ENCODE results near the gene GFER. TPM values are rescaled to one million over a fixed set of nuclear protein-coding genes. Genes with fewer than 3 reads are reported as not detected.

The GFER gene
- total RNA-seq, 1 experiment from 2014 or later: 58.5 TPM

DNA sequence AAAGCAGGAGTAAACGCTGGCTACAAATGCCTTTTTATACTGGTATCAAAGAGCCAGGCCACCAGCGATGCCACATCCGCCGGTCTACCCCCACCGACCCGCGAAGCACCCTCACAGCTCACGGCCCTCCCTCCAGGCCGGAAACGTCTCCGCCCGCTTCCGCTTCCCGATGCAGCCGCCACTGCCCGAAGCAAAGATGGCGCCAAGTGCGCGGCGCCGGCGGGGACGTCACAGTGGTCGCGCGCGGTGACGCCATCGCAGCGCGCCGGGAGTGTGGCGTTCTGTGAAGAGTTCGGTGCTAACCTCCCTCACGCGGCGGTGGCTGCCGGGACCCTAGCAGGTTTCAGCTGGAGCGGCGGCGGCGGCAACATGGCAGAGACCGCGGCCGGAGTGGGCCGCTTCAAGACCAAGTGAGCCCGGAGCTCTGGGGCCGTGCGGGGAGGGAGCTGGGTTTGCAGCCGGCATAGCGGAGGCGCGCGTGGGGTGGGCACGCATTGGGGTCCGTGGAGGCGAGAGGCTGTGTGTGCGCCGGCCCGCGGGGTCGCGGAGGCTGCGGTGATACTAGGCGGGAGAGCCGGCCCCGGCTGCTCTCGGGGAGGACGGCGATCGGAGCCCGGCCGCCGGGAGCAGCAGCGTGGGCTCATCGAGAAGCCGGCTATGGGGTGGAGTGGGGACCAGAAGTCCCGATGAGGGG, 12.1 kb upstream of the GFER start, which contains the start of gene TBL3 (continued):
- TF ChIP-seq, protein P1, sequence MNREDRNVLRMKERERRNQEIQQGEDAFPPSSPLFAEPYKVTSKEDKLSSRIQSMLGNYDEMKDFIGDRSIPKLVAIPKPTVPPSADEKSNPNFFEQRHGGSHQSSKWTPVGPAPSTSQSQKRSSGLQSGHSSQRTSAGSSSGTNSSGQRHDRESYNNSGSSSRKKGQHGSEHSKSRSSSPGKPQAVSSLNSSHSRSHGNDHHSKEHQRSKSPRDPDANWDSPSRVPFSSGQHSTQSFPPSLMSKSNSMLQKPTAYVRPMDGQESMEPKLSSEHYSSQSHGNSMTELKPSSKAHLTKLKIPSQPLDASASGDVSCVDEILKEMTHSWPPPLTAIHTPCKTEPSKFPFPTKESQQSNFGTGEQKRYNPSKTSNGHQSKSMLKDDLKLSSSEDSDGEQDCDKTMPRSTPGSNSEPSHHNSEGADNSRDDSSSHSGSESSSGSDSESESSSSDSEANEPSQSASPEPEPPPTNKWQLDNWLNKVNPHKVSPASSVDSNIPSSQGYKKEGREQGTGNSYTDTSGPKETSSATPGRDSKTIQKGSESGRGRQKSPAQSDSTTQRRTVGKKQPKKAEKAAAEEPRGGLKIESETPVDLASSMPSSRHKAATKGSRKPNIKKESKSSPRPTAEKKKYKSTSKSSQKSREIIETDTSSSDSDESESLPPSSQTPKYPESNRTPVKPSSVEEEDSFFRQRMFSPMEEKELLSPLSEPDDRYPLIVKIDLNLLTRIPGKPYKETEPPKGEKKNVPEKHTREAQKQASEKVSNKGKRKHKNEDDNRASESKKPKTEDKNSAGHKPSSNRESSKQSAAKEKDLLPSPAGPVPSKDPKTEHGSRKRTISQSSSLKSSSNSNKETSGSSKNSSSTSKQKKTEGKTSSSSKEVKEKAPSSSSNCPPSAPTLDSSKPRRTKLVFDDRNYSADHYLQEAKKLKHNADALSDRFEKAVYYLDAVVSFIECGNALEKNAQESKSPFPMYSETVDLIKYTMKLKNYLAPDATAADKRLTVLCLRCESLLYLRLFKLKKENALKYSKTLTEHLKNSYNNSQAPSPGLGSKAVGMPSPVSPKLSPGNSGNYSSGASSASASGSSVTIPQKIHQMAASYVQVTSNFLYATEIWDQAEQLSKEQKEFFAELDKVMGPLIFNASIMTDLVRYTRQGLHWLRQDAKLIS (CRISPR knock-in tag; IDR thresholded peaks at IDR 0.05; ENCODE audit: borderline replicate concordance): no peak
- TF ChIP-seq NFYB (CRISPR knock-in tag; conservative IDR thresholded peaks at IDR 0.05; ENCODE audit: low read depth) (peak; percentile 22; the same call in 1 of the 2 replicates), FOXK1 (CRISPR knock-in tag; IDR thresholded peaks at IDR 0.05) (peak; percentile 99), CBFB (CRISPR knock-in tag; IDR thresholded peaks at IDR 0.05; ENCODE audit: low read depth) (peak; percentile 99), ZNF138 (CRISPR knock-in tag; conservative IDR thresholded peaks at IDR 0.05) (no peak)
- TF ChIP-seq, protein P2, sequence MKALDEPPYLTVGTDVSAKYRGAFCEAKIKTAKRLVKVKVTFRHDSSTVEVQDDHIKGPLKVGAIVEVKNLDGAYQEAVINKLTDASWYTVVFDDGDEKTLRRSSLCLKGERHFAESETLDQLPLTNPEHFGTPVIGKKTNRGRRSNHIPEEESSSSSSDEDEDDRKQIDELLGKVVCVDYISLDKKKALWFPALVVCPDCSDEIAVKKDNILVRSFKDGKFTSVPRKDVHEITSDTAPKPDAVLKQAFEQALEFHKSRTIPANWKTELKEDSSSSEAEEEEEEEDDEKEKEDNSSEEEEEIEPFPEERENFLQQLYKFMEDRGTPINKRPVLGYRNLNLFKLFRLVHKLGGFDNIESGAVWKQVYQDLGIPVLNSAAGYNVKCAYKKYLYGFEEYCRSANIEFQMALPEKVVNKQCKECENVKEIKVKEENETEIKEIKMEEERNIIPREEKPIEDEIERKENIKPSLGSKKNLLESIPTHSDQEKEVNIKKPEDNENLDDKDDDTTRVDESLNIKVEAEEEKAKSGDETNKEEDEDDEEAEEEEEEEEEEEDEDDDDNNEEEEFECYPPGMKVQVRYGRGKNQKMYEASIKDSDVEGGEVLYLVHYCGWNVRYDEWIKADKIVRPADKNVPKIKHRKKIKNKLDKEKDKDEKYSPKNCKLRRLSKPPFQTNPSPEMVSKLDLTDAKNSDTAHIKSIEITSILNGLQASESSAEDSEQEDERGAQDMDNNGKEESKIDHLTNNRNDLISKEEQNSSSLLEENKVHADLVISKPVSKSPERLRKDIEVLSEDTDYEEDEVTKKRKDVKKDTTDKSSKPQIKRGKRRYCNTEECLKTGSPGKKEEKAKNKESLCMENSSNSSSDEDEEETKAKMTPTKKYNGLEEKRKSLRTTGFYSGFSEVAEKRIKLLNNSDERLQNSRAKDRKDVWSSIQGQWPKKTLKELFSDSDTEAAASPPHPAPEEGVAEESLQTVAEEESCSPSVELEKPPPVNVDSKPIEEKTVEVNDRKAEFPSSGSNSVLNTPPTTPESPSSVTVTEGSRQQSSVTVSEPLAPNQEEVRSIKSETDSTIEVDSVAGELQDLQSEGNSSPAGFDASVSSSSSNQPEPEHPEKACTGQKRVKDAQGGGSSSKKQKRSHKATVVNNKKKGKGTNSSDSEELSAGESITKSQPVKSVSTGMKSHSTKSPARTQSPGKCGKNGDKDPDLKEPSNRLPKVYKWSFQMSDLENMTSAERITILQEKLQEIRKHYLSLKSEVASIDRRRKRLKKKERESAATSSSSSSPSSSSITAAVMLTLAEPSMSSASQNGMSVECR (CRISPR knock-in tag; IDR thresholded peaks at IDR 0.05; ENCODE audit: borderline replicate concordance): peak; percentile 96
- TF ChIP-seq, protein P3, sequence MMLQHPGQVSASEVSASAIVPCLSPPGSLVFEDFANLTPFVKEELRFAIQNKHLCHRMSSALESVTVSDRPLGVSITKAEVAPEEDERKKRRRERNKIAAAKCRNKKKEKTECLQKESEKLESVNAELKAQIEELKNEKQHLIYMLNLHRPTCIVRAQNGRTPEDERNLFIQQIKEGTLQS (CRISPR knock-in tag; conservative IDR thresholded peaks at IDR 0.05): no peak
- TF ChIP-seq, protein P4, sequence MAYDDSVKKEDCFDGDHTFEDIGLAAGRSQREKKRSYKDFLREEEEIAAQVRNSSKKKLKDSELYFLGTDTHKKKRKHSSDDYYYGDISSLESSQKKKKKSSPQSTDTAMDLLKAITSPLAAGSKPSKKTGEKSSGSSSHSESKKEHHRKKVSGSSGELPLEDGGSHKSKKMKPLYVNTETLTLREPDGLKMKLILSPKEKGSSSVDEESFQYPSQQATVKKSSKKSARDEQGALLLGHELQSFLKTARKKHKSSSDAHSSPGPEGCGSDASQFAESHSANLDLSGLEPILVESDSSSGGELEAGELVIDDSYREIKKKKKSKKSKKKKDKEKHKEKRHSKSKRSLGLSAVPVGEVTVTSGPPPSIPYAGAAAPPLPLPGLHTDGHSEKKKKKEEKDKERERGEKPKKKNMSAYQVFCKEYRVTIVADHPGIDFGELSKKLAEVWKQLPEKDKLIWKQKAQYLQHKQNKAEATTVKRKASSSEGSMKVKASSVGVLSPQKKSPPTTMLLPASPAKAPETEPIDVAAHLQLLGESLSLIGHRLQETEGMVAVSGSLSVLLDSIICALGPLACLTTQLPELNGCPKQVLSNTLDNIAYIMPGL (CRISPR knock-in tag; IDR thresholded peaks at IDR 0.05): peak; percentile 92
- TF ChIP-seq, protein P5, sequence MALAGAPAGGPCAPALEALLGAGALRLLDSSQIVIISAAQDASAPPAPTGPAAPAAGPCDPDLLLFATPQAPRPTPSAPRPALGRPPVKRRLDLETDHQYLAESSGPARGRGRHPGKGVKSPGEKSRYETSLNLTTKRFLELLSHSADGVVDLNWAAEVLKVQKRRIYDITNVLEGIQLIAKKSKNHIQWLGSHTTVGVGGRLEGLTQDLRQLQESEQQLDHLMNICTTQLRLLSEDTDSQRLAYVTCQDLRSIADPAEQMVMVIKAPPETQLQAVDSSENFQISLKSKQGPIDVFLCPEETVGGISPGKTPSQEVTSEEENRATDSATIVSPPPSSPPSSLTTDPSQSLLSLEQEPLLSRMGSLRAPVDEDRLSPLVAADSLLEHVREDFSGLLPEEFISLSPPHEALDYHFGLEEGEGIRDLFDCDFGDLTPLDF (CRISPR knock-in tag; IDR thresholded peaks at IDR 0.05): no peak

DNA sequence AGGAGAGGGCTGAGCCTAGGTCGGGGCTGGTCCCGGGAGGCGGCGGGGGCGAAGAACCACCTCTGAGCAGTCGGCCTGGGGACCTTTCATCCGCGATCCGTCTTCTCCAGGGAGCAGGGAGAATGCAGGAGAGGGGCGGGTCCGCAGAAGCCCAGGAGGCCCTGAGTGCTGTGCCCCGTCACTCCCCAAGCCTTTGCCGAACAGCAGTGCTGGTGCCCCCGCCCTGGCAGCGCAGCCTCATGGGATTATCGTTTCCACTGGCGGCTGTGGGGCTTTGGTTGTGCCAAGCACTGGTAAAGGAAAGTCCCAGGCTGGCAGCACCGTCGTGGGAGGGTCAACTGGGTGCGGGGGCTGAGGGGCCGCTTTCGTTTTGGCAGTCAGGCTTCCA, 11.5 kb upstream of the GFER start:
- Mint-ChIP-seq H3K4me3 (peak overlapping the region; percentile 98), H3K4me1 (peaks cover 15% of the 10 kb centered on the region), H3K36me3 (peaks cover 10% of the 10 kb centered on the region), H3K27ac (no peak overlapping the region), H3K27me3 (ENCODE audit: low read depth) (no peaks in the 10 kb centered on the region), H3K9me3 (no peaks in the 10 kb centered on the region)
- DNase-seq (ENCODE audit: low spot score) (no peak), ATAC-seq (0 out of 2 replicates have a peak, but pooled peaks have one; percentile 6)
- TF ChIP-seq, protein P6, sequence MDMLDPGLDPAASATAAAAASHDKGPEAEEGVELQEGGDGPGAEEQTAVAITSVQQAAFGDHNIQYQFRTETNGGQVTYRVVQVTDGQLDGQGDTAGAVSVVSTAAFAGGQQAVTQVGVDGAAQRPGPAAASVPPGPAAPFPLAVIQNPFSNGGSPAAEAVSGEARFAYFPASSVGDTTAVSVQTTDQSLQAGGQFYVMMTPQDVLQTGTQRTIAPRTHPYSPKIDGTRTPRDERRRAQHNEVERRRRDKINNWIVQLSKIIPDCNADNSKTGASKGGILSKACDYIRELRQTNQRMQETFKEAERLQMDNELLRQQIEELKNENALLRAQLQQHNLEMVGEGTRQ (CRISPR knock-in tag; IDR thresholded peaks at IDR 0.05): no peak
- TF ChIP-seq GABPB1 (CRISPR knock-in tag; IDR thresholded peaks at IDR 0.05): no peak
- TF ChIP-seq, protein P7, sequence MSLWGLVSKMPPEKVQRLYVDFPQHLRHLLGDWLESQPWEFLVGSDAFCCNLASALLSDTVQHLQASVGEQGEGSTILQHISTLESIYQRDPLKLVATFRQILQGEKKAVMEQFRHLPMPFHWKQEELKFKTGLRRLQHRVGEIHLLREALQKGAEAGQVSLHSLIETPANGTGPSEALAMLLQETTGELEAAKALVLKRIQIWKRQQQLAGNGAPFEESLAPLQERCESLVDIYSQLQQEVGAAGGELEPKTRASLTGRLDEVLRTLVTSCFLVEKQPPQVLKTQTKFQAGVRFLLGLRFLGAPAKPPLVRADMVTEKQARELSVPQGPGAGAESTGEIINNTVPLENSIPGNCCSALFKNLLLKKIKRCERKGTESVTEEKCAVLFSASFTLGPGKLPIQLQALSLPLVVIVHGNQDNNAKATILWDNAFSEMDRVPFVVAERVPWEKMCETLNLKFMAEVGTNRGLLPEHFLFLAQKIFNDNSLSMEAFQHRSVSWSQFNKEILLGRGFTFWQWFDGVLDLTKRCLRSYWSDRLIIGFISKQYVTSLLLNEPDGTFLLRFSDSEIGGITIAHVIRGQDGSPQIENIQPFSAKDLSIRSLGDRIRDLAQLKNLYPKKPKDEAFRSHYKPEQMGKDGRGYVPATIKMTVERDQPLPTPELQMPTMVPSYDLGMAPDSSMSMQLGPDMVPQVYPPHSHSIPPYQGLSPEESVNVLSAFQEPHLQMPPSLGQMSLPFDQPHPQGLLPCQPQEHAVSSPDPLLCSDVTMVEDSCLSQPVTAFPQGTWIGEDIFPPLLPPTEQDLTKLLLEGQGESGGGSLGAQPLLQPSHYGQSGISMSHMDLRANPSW (CRISPR knock-in tag; conservative IDR thresholded peaks at IDR 0.05; ENCODE audit: low read depth): no peak
- TF ChIP-seq, protein P8, sequence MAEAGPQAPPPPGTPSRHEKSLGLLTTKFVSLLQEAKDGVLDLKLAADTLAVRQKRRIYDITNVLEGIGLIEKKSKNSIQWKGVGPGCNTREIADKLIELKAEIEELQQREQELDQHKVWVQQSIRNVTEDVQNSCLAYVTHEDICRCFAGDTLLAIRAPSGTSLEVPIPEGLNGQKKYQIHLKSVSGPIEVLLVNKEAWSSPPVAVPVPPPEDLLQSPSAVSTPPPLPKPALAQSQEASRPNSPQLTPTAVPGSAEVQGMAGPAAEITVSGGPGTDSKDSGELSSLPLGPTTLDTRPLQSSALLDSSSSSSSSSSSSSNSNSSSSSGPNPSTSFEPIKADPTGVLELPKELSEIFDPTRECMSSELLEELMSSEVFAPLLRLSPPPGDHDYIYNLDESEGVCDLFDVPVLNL (CRISPR knock-in tag; IDR thresholded peaks at IDR 0.05; ENCODE audit: borderline replicate concordance, low read depth): no peak
- TF ChIP-seq JAZF1 (CRISPR knock-in tag; IDR thresholded peaks at IDR 0.05): no peak
- POLR2A ChIA-PET: interaction anchor here (0.9 to 2.6 kb wide), 3 partner anchors 11 to 76 kb away, joined by 3 to 10 read pairs (median 4); partner anchors contain the start of gene TSC2
- CTCF ChIA-PET: interaction anchor here (1.3 to 1.4 kb wide), 2 partner anchors 32 to 50 kb away, joined by 4 to 9 read pairs; no protein-coding TSS in a partner anchor
